NCI-H1092 (cell line): ENCODE measurements around the gene BTBD1.
A peak's percentile ranks its signal among the peaks of the same experiment; 100 is the strongest.
"Not testable (repeated sequence)": the region's sequence is repeated elsewhere in the genome, so short reads cannot be mapped to it uniquely, and the experiment has no call there.

Source experiments
- DNase-seq: peaks from one replicate; lab custom pipeline; 2025; lab: John Stamatoyannopoulos, UW

The BTBD1 gene

DNA sequence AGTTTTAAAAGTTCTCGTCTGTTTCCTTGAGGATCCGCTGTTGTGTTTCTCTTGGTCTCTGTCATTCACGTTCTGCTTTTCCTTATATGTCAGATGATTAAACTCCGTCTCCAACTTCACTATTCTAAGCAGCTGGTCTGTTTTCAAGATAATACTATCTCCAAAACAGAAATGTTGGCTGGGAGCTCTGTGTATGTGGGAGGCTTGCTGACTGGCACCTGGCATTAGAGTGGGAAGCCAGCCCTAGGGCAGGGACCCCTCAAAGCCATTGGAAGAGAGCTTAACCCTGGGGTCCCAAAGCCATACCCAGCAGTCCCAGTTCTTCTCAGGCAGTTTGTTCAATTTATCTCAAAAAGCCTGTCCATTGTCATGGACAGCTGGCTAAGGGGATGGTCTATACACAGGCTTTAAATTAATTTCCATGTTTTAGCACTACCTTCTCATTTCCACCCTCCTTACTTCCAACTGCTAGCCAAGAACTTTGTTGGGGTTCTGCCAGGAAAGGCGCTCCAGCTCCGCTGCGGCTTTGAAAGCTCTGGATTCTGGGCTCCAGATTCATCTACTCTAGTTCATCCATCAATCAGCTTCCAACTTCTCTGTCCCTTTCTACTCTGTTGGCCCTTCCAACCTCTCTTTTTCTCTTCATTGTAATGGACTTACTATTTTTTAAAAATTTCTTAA lies 9.2 kb downstream of the BTBD1 start:
- DNase-seq: no peak

DNA sequence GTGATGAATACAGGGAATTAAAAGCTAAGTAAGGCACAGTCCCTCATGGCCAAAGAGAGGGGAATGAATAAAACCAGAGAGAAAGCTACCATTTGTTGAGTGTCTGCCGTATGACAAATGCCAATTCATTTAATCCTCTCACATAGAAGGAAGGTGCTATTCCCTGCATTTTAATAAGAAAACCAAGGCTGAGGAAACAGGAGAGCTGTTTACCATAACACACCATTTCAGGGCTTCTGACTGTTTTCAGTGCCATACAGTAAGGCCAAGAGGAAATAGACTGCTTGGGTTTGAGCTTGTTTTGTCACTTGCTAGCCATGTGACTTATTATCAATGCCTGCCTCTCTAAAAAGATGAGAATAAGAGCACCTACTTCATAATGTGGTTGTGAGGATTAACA lies 10.1 kb downstream of the BTBD1 start:
- no peak for DNase-seq

DNA sequence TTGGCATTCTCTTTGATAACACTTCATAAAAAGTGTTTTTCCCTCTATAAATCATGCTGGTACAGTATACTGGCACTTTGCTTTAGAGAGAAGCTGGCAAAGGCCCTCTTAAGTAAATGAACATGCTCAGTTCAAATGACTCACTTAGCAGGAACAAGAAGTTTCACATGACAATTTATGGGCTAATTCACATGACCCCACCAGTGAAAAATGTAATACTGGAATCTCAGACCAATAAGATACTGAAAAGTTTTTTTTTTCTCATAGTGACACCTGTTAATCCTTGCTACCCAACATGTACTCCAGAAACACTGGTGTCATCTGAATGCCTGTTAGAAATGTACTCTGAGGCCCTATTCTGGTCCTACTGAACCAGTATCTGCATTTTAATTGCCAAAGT lies 13.9 kb downstream of the BTBD1 start:
- no peak for DNase-seq

DNA sequence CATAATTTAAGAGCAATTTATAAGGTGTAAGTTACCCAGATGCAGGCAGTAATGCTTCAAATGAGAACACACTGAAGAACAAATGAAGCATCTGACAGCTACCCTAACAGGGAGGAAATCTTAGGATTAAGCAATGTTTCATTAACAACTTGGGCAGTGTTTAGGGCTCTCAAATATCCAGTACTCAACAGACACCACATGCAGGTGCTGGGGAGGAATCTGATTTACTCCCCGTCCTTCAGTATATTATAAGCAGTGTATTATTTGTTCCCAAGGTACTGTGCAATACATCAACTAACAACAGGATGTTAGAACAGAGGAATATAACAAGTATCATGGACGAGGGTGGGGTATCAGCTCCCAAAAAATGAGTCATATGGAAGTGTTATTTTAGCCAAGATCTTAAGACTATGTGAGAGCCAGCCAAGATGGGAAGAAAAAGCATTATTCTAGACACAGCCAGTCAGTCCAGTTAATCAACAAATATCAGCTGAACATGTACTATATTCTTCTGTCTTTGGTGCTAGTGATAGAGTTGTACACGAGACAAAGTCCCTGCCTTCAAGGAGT lies 20.4 kb downstream of the BTBD1 start:
- DNase-seq: no peak

DNA sequence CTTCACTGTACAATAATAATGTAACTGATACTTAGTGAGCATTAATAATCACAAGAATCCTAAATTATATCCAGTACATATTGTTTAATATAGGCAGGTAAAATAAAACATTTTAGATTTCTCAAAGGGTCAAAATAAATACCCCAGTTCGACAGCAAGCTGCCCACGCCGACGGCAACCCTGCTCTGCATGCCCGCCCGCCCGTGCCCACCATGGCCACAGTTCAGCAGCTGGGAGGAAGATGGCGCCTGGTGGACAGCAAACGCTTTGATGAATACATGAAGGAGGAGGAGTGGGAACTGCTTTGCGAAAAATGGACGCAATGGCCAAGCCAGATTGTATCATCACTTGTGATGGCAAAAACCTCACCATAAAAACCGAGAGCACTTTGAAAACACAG lies 22.9 kb downstream of the BTBD1 start:
- no peak for DNase-seq

DNA sequence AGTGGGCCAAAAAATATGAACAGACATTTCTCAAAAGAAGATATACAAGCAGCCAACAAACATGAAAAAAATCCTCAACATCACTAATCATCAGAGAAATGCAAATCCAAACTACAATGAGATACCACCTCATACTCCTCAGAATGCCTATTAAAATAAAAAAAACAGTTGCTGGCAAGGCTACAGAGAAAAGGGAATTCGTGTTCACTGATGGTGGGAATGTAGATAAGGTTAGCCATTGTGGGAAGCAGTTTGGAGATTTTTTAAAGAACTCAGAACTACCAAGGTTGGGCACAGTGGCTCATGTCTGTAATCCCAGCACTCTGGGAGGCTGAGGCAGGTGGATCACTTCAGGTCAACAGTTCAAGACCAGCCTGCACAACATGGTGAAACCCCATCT lies 27.8 kb downstream of the BTBD1 start:
- DNase-seq: no peak

DNA sequence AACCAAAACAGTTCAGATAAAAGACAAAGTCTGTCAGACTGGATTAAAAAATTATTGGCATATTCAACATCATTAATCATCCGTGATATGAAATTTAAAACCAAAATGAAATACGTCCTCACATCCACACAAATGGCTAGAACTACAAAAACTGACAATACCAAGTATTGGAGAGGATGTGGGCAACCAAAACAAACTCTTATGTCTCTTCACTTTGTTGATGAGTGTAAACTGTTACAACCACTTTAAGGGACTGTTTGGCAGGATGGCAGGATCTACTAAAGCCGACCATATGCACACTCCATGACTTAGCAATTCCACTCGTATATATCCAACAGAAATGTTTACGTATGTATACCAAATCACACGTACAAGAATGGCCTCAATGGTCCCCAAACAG lies 30.8 kb downstream of the BTBD1 start:
- no peak for DNase-seq

DNA sequence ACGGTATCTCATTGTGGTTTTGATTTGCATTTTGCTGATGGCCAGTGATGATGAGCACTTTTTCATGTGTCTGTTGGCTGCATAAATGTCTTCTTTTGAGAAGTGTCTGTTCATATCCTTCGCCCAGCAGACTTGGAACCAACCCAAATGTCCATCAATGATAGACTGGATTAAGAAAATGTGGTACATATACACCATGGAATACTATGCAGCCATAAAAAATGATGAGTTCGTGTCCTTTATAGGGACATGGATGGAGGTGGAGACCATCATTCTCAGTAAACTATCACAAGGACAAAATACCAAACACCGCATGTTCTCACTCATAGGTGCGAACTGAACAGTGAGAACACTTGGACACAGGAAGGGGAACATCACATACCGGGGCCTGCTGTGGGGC lies 35.8 kb downstream of the BTBD1 start:
- not testable (repeated sequence) for DNase-seq

DNA sequence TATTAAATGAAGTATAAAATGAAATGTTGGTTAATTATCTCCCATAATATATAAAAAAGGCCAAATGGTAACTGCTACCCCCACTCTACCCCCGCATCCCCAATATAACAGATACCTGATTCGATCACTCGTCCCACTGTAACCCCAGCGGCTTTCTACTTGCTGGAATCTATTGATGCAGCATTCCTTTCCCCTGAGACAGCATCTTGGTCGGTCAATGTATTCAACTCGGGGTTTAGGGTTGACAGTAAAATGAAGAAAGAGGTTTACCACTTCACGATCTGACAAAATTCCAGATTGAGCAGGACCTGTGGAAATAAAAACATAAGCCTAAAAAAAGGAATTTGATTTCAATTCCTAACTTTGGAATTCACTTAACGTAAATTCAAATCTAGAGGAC lies 37.0 kb downstream of the BTBD1 start:
- no peak for DNase-seq

DNA sequence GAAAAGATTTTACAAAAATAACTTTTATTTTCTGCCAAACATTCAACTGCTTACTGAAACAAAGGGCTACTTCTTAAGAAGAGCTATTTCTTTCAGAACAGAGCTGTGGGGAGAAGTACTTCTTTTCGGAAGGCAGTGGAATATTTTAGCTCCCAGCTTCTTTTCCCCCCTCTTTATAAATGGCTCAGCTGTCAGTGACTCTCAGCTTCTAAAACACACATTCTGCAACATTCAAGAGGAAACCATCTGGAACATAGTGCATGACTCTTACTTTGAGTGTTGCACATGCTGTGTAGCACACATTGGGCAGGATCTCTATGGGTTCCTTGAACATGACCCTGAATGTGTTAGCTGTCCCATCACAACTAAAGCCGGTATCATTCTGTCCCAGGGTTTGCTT lies 48.6 kb downstream of the BTBD1 start:
- DNase-seq: no peak

DNA sequence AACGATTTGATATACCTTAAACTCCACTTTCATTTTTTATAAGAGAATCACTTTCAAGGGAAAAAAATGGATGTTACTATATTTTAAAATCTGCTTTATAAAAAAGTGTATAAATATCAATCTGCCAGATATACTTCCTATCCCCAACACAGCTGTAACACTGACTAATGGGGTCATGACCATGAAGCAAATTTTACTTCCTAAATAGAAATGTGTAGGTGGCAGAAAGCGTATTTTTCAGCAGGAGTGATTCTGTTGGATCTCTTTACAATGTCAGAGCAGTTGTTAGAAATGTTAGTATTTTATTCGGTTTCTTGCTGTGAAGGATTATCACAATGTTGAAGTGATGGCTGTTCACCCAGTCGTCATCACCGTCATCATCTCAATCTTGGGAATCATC lies 50.1 kb downstream of the BTBD1 start:
- no peak for DNase-seq

DNA sequence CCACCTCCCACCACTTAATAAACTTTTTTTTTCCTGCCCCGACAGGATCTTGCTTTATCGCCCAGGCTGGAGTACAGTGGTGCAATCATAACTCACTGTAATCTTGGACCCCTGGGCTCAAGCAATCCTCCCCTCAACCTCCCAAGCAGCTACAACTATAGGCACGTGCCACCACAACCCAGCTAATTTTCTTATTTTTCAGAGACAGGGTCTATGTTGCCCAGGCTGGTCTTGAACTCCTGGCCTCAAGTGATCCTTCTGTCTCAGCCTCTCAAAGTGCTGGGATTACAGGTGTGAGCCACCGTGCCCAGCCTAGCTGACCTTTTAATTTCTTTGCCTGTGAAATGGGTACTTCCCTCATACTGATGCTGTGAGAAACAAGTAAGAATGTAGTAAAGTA lies 51.7 kb downstream of the BTBD1 start:
- no peak for DNase-seq

DNA sequence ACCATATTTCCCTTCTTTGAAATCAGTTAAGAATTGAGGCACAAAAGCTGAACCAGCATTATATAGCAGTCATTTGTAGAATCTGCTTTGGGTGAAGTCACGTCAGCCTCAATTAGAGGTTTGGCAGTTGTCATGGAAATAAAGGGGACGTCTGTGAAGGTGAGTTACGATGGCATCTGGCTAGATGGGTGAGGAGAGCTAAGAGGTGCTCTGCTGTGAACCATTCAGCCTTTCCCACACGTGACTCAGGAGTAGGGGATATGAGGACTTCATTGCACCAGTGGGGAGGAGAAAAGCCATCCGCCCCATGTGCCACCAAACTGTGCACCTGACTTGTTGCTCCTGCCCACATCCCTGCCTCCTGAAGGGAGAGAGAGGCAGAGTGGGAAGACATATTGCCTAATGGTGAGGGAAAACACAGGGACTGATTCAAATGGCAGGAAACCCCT lies 52.8 kb downstream of the BTBD1 start:
- no peak for DNase-seq

DNA sequence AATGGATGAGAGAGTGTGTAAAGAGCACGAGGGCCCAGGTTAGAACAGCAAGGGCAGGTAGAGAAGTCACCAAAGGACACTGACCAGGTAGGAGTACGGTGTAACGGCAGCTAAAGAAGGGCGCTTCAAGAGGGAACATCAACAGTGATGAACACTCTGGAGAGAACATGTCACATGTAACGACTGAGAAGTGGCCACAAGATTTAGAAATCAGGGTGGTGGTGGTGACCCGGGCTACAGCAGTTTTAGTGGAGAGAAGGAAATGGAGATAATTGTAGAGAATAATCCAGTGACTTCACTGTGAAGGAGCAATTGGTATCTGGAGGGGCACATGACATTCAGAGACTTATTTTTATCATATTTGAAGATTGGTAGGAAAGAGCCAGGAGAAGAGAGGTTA lies 54.4 kb downstream of the BTBD1 start:
- DNase-seq: no peak

DNA sequence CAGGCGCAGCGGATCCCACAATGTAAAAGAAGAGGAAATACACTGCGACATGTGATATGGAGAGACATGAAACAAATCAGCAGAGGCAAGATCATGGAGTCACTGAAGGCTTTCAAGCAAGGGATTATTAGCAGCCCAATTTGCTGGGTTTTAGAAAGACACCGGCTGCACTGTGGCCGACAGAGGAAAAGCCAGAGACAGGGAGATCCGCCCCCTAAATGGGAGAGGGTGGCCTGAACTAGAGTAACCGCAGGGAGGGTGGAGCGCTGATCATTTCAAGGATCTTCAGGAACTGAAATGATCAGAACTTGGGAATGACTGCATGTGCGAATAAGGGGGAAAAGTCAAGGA lies 55.0 kb downstream of the BTBD1 start:
- no peak for DNase-seq

DNA sequence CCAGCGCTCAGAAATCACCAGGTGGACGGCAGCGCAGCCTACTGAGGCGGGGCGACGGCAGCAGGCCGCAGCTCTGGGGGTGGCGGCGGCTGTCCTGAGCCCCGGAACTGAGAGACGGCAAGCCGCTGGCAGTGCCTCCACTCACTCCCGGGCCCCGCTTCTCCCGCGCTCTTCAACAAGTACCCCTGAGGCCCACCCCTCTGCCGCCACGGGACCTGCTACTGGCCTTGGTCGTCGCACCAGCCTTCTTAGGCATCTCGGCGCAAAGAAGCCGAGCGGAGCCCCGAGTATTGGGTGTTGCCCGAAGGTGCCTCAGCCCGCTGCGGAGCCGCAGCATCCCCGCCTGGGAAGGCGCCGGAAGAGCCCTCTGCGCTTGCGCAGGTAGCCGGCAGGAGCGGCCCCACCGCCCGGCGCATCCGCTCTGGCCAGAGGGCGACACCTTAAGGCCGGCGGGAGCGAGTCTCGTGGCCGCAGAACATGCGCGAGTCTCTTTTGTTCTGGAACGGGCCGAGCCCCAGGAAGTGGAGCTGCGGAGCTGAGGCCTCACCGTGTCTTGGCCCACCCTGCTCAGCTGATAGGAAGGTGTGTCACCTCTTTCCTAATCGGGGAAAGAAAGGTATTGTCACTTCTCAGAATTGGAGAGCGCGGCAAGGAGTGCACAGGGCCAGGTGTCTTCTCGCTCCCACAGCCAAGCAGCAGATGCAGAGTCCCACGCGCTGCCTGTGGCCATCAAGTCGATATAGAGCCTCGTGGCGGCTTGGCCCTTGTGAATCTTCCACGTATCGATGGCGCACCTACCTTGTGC lies 55.6 kb downstream of the BTBD1 start, which contains the start of gene C15orf40:
Gene C15orf40, minus strand, starts transcription at position 369 of the 805 bp plus-strand sequence. Its CDS starts 32 bp downstream, at position 337.
- DNase-seq: peak; percentile 84

DNA sequence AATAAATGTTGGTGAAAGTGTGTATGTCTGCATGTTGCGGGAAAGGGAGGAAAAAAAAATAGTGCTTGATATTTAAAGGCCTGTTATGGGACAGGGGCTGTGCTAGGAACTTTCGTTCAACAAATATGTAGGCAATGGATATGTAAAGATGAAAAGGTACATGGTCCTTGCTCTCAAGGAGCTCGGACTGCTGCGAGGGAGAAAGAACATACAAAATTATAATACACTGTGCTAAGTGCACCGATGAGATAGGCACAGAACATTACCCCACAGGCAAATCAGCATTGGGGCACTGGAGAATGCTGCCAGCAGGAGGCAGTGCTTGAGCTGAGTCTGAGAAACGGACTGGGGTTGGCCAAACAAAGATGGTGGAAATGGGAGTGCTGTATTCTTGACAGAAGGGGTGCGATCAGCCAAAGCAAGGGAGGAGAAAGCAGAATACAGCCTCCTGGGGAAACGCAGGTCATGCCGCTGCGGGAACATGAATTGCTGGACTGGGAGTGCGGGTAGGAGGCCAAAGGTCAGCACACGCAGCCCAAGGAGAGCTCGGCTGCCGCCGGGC lies 56.3 kb downstream of the BTBD1 start:
- peak; percentile 32 for DNase-seq

DNA sequence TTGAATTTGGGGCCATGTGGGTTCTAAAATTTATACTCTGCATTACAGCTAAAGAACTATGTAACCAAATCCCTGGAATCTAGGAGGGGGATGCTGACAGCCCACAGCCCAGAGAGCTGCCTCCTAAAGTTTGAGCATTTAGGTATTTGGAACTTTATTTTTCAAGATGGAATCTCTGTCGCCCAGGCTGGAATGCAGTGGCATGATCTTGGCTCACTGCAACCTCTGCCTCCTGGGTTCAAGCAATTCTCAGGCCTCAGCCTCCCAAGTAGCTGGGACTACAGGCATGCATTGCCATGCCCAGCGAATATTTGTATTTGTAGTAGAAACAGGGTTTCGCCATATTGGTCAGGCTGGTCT lies 66.4 kb downstream of the BTBD1 start:
- DNase-seq: not testable (repeated sequence)

DNA sequence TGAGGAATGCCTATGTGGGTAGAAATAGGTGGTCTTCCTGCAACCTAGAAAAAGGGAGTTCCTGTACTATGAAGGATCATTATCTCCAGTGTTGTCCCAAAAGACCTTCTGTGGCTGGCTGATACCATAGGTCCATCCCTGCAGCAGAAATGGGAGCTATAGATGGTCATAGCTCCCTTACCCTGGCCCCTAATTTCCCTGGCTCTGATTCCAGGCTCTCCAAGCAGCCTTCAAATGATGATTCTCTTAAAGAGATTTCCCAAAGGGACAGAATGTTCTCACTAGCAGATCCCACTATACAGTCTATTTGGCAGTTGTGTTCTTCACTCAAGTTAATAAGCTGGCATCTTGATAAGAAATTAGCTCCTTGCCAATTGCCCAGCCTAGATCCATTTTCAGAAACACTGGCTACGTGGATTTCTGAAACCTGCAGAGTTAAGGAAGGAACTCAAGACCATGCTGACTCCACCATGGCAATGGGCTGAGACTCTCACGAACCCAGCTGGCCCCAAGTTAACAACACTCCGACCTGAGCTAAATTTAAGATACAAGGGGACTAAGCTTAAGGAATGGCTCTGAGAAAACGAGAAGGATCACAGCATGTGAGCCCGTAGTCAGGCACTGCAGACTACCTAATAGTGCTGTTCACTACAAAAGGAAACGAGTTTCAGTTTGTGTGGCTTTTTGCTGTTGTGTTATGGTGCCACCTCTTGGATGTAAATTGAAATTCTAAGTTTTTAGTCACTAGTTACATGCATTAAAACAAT lies 67.0 kb downstream of the BTBD1 start:
- peak; percentile 3 for DNase-seq

DNA sequence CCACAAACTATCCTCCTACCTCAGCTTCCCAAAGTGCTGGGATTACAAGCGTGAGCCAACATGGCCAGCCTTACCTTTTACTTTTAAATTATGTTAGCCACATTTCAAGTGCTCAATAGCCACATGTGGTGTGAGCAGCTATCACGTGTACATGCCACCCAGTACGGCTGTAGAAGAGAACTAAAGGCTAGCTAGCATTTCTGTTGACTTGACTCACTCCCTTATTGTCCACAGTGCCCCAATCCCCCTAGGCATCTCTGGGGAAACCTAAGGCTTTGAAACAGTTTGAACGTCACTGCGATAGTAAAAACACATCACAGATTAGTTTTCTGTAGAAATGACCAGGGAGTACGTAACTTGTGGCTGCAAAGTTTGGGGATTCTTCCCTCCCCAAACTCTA lies 67.6 kb downstream of the BTBD1 start:
- no peak for DNase-seq

DNA sequence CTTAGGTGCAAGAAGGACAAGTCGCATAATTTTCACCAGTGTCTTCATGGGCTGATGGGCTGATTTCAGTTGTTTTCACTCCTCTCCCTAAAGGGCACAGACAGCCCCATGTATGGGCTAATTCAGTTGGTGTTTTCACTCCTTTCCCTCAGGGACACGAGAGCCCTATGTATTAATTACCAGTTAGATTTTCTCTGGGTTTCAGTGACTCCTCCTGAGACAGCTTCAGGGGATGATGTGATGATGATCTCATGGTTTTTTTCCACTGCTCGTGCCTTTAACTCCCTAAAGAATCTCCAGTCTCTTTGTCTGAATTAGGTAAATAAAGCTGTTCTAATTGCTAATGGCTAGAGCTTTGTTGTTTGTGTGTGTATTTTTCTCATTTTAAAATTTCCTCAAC lies 71.1 kb downstream of the BTBD1 start:
- DNase-seq: no peak

DNA sequence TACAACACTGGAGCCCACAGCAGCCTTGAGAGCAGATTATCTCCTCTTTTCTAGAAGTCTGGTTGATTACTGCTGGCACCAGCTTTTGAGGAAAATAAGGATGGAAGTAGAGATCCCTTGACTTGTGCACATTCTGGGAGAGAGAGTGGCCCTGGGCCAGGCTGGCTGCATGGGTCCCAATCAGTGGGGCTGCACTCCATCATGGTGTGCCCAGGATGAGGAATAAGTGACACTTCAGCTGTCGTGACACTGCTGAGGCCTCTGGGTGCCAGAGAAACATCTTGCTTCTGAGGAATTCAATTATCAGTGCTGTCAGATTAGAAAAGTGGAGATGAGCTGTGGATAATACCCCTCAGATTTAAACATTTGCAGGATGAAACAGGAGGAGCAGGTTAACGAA lies 72.0 kb downstream of the BTBD1 start:
- no peak for DNase-seq
